Measurements from ENCODE around the gene ZCCHC10.
"Not testable (repeated sequence)": the region's sequence is repeated elsewhere in the genome, so short reads cannot be mapped to it uniquely, and the experiment has no call there.

Gene ZCCHC10

DNA sequence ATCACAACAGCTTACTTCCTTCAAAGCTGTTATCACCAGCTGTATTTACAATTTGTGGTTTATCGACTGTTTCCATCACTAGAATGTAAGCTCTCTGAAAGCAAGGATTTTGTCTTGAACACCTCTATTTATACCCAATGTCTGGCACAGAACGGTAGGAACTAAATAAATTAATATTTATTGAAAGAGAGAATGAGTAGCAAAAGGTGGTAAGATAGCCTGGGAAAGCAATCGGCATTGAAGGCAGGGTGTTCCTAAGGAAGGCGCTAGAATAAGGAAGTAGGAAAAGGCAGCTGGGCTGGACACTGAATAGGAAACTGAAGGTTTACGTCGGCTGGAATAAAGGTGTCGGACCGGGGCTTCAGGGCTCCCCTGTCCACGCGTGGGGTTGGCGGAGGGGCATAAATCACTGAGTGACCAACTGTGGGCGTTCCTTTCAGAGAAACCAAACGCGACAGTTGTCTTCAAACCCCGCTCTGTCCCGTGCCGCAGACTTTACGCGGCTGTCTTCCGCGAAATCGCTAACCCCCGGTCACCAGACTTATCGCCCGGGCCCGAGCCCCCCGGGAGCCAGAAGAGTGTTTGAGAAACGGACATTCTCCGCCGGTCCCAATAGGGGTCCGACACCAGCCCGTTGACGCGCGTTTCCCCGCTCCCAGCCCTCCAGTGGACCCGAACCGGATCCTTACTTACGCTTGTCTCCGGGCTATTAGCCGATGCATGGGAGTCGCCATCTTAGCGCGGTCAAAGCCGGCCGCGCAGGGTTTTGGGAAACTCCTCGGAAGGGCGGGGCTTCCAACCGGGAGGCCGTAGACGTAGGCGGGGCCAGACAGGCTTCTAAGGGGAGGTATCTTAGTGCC, at the start of gene ZCCHC10:
ZCCHC10 (minus strand) TSS at position 746 of the 860 bp plus-strand sequence; CDS start at position 734, 12 bp downstream.
- DNase-seq = peak; percentile 89 to 94

DNA sequence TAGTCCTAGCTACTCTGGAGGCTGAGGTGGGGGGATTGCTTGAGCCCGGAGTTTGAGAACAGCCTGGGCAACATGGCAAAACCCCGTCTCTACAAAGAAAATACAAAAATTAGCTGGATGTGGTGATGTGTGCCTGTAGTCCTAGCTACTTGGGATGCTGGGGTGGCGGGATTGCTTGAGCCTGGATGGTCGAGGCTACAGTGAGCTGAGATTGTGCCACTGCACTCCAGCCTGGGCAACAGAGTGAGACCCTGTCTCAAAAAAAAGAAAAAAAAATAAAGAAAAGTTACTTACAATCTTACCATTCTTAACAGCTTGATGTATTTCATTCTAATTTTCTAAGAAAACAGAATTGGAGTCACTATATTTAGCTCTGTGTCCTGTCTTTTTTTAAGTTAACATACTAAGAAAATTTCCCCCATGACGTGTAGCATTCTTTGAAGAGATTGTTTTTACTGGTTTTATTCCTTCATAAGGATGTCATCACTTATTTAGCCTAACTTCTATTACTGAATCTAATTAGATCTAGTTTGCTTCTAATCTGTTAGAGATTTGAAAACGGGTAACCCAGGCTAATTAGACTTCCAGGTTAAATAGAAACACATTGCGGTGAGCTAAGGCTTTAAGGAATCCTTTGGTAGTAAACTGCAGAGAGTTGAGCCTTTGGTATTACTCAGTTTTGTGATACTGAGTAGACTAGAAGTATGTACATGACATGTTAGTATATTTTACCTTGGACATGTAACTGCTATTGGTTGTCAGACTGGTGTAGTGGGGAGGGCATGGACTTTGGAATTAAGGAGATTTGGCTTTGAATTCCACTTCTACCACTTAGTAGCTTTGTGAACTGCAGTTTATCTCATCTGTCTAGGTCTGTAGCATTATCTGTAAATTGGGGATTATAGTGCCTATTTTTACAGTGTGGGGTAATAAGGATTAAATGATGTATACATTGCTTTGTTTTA, 49.5 kb upstream of the ZCCHC10 start:
- no peak for DNase-seq

DNA sequence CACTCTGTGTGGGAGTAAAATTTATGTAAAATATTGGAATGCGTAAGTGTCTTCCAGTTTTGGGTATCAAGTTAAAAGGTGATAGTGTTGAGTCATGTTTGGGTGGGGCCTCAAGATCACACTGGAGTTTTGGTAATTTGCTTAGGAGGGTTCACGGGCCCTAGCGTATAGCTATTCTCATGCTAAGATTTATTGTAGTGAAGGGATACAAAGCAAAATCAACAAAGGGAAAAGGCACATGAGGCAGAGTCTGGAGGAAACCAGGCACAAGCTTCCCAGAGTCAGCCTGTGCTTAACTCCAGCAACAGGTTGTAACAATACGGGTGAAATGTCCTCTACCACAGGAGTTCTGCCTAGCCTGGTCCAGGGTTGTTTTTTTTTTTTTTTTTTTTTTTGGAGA, 45.7 kb upstream of the ZCCHC10 start:
- no peak for DNase-seq

DNA sequence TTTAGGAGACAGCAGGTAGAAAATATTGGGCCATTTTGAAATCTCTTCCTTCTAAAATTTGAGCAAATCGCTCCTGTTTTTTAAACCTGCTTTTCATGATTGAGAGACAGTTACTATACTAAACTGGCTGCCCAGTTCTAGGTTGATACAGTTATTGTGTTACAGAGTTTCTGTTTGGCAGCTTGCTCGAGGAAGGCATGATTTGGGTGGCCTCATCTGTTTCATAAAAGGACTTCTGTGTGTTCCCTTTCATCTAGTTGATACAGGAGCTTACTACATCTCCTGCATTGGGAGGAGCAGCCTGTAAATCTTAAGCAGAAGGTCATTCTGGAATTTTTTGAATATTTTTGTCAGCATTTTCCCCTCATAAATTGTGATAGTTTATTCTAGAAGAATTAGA, 39.7 kb upstream of the ZCCHC10 start:
- DNase-seq = no peak

DNA sequence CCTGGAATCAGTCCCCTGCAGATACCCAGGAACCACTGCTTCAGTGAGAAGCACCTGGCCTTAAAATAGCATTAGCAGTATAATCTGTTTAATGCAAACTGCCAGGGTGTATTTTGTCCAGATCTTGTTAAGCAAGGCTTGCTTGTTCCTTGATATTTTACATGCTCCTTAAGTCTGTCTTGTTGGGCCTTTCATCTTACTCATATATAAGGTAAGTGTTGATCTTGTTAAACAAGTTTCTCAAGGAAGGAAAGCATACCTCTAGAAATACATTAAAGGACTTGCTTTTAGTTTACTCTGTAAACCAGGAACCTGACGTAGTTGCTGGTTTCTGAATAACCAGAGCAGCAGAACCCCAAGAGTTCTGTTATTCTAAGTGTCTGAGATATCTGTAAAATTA, 39.1 kb upstream of the ZCCHC10 start:
- no peak for DNase-seq

DNA sequence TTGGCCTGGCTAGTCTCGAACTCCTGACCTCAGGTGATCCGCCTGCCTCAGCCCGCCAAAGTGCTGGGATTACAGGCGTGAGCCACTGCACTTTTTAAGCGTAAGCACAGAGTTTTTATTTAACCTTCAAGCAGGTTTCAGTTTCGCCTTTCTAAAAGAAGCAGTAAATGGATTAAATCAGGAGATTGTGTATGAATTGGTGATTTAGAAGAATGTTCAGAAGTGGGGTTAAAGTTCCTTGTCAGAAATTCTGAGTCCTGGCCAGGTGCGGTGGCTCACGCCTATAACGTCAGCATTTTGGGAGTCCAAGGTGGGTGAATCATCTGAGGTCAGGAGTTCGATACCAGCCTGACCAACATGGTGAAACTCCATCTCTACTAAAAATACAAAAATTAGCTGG, 37.6 kb upstream of the ZCCHC10 start:
- DNase-seq = no peak

DNA sequence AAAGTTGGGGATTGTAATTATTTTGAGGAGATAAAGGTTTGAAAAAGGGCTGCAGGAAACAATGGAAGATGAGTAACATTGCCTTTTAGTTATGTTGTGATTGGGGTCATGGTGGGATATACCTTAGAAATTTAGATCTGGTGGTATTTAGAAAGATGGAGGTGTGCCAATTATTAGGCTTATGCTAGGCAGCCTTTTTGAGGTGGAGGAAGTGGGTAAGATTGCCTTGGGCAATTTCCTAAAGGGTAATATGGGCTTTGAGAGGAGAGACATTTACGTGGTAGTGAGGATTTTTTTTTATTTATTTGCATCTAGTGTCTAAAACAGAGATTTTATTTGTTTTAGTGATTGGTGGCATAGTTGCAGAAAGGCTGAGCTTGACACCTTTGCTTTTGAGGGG, 35.9 kb upstream of the ZCCHC10 start:
- no peak for DNase-seq

DNA sequence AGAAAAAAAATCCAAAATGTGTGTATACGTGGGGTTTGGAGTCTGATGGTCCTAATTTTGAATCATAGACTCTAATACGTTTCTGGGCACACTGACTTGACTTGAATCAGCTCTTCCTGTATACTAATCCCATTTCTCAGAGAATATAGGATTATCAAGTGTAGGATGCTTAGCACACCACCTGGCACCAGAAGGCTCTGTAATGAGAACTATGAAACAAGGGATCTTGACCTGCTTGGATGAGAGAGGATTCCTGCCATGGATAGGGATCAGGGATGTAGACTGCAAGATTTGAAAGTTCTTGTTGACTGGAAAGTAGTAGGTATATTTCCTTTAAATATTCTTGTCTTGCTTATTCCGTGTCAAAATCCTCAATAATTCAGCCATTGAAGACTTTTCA, 33.3 kb upstream of the ZCCHC10 start:
- no peak for DNase-seq

DNA sequence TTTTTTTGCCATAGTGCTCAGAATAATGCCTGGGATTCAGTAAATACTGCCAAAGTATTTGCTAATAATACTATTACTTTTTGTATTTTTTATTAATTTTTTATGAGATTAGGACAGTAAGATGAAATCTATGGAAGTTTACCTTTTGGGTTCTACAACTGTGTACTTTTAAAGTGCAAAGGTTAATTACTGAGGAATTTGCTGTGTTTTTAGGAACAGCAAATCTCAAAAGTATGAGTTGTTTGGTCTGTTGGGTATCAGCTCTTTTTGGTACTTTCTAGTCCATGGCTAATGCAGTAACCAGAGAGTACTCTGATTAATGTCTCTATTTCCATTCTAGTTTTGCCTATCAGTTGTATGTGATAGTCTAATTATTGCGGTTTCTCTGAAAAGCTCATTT, 30.5 kb upstream of the ZCCHC10 start:
- DNase-seq = no peak

DNA sequence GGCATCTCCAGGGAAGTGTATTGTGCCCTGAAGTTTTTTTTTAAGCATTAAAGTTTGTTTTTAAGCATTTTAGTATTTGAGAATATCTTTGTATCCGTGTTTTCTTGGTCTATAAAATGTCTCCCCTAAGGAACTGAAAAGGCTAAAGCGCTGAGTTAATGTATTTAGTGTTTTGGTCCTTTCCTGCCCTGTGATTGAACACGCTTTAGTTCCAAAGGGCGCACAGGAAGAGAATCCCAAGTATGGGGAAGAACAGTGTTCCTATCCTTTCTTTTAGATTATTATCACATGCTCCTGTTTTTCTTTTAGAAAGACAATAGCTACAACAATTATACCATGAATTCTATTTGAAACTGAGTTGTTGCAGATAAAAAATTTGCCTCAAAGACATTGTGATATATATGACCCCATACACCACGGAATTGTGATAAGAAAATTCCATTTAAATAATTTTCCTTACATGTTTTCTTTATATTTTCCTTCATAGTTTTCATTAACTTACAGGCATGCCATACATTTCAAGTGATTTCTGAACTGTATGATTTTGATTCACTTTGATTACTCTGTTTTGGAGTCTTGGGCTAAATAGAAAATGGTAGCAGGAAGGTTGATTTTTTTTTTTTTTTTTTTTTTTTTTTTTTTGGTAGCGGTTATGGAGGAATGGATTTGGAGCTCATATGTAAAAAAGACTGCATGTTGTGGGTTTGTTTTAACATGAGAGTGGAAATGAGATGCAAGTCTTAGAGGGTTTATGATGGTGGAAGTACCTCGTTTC, 28.5 kb upstream of the ZCCHC10 start:
- DNase-seq = no peak

DNA sequence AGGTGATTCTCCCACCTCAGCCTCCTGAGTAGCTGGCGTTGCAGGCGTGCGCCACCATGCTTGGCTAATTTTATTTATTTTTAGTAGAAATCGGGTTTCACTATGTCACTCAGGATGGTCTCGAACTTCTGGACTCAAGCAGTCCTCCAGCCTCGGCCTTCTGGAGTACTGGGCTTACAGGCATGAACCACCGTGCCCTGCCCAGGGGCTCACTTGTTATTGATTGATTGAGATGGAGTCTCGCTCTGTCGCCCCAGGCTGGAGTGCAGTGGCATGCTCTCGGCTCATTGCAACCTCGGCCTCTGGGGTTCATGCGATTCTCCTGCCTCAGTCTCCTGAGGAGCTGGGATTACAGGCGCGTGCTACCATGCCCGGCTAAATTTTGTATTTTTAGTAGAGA, 27.1 kb upstream of the ZCCHC10 start:
- no peak for DNase-seq

DNA sequence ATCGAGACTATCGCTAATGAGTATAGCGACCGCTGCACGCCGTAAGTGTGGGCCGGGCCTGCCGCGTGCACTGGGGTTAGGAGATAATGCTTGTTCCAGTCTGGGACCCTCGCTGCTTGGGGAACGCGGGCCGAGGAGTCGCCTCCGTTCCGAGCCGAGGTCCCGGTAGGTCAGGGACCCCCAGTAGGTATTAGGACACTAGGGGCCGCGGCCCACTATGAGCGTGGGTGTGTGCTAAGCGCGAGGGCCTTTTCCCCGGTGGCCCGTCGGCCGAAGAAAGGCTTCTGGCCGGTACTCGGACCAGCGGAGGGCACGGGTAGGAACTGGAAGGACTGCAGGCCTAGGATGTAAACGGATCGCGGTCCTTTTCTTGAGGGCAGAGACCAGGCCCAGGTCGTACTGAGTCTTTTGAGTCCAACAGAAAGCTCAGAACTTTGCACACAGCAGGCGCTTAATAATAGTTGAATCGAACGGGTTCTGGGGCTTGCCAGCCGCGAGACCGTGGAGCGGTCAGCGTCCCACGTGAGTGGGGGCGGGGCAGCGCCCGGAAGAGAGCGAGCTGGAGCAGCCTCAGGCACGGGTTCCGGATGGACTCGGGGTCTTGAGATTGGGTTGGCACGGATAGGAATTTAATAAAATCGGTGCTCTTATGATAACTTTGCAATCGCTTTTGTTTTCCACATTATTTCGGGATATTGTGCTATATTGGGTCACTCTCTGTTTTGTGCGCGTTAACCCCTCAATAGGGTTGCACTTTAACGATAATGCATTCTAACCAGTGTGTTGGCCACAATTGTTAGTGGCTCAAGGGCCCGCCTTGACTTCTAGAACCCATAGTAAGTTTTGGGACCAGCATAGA, 26.2 kb upstream of the ZCCHC10 start:
- DNase-seq = peak in 1 of 2 donors; percentile 12

DNA sequence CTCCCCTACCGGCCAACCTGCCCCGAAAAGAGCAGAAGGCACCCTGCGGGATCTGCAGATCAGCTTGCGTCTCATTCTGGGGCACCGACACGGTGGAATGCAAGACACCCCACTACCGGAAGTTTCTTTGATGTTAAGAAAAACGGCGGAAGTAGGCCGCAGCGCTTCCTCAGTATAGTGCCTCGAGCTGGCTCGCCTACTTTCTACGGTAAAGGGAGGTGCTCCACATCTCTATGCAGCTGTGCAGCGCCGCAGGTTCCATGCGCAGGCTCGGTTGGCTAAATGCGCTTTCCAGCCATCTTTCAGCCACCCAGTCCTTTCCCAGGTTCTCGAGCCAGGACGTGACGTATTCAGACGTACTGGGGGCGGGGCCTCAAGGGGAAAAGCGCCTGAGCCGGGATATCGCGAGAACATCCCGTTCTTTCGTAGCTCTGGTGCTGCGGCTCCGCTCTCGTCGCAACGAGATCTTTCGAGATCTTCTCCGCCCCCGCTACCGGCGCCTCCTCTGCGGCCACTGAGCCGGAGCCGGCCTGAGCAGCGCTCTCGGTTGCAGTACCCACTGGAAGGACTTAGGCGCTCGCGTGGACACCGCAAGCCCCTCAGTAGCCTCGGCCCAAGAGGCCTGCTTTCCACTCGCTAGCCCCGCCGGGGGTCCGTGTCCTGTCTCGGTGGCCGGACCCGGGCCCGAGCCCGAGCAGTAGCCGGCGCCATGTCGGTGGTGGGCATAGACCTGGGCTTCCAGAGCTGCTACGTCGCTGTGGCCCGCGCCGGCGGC, 25.4 kb upstream of the ZCCHC10 start, which contains the start of gene HSPA4:
HSPA4 (plus strand) TSS at position 472 of the 775 bp plus-strand sequence; CDS start at position 710, 238 bp downstream.
- DNase-seq = peak; percentile 94 to 95

DNA sequence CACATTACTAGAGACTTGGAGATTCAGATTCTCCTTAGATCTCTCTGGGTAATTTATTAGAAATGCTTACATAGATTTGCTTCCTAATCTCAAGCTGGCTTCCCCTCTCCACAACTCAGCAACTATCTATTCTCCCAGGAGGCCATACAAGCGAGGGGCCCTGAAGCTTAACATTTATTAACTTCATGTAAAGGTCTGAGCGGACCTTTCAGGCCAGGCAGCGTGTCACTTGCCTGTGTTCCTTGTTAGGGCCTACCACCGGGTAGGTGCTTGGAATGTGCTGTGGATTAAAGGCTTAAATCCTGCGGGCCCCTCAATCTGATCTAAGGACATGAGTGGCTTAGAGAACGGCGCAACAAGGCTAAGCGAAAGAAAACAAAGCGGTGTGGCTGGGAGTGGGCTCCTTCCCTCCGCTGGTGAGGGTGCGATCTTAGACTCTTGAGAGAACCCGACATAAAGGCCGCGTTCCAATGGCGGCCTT, 24.8 kb upstream of the ZCCHC10 start:
- DNase-seq = no peak

DNA sequence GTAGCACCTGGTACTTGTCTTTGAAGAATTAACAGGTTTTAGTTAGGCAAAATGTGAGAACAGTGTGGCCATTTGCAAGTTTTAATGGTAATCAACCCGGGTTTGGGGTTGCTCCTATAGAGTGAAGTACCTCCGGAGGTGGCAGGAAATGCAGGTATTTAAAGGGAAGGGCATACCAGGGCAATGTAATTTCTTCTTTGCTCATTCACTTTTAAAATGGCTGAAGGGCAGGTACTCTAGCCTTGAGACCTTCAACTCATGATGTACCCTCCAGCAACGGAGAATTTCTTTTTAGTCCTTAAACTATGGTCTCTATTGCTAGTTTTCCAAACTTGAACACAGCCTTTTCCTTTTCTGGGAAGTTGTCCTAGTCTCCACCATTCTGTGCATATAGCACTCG, 24.2 kb upstream of the ZCCHC10 start:
- no peak for DNase-seq

DNA sequence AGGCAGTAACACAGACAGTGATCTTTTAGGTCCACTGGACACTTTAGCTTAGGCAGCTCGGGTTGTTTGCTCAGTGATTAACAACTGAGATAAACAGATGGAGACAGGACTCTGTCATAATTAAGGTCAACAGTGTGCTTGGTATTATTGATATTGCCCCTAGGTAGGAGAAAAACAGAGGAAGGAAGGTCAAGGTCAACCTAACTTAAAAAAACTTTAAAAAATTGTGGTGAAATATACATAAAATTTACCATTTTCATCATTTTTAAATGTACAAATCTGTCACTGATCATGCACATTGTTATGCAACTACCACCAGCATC, 23.3 kb upstream of the ZCCHC10 start:
- no peak for DNase-seq

DNA sequence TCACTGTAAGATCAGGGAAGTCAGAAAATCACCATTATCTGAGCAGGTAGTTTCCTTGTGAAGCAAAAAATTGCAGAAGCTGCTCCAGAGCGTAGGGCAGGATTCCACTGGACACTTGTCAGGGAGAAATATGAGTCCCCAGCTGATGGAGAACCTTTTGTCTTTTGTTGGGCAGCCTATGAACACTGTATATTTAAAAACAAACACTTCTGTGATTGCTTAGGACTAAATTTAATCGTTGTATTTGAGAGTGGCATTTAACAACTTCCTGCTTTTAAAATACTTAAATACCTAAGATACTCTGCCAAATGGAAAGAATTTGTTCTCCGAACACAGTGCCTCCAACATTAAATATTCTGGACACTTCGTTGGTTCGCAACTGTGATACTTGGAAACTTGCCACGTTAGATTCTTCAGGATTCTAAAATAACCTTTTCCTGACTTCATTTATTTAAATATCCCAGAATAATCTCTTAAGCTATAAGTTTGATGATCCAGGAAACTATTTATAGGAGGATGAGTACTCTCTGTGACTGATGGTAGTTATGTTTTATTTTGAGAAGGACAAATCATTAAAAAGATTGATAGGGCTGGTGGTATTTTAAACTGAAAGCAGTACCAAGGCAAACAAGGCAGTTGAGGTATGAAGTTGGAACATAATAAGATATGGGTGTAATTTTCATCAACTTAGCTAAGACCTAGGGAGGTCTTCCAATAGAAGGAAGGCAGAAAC, 22.8 kb upstream of the ZCCHC10 start:
- DNase-seq = no peak

DNA sequence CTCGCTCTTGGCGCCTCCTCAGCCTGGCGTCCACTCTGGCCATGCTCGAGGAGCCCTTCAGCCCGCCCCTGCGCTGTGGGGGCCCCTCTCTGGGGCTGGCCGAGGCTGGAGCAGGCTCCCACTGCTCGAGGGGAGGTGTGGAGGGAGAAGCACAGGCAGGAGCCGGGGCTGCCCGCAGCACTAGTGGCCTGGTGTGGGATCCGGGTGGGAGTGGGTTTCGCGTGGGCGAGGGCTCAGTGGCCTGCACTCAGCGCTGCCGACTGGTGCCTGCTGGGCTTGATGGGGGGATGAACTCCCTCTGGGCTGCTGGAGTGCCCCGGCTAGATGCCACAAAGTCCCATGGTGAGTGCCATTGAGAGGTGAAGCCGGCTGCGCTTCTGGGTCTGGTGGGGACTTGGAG, 21.1 kb upstream of the ZCCHC10 start:
- no peak for DNase-seq

DNA sequence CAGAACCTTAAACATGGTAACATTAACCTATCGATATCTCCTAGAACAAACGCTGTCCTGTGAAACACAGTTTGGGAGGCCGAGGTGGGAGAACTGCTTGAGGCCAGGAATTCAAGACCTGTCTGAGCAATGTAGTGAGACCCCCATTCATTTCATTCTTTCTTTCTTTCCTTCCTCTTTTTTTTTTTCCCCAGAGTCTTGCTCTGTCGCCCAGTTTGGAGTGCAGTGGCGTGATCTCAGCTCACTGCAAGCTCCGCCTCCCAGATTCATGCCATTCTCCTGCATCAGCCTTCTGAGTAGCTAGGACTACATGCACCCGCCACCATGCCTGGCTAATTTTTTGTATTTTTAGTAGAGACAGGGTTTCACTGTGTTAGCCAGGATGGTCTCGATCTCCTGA, 20.2 kb upstream of the ZCCHC10 start:
- not testable (repeated sequence) for DNase-seq

DNA sequence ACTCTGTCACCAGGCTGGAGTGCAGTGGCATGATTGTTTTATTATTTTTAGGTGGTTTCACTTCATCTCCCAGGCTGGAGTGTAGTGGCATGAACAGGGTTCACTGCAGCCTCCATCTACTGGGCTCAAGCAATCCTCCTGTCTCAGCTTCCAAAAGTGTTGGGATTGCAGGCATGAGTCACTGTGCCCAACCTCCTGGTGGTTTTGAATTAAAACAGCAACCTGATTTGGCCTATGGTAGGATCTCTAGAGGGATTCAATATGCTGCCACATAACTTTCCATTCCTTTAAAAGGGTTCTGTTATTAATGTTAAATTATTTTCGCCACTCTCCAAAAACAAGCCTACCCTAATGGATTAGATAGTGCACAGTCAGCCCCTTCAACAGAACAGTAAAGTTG, 15.6 kb upstream of the ZCCHC10 start:
- DNase-seq = no peak
